SK-N-SH (cell line): ENCODE results near the gene SVBP. TPM values are rescaled to one million over a fixed set of nuclear protein-coding genes. Genes with fewer than 3 reads are reported as not detected.

Source experiments
- CTCF ChIA-PET: fragments of 300-600, 350-600 bp; formaldehyde crosslinking; extraction: SDS; loops from one replicate; lab custom pipeline; 2021; lab: Yijun Ruan, JAX
- POLR2A ChIA-PET: fragments of 350-600 bp; sonication (Branson Sonifier 250); formaldehyde crosslinking; extraction: SDS; loops from one replicate; lab custom pipeline; 2020; ENCODE audit warnings: antibody characterized with exemption, inconsistent platforms; lab: Yijun Ruan, JAX
- DNase-seq: peaks from one replicate; pipeline ENCODE4 v3.0.0; 2012
- H2AFZ ChIP-seq: fragments of 200-600 bp; sonication (generic); 2 replicates; pipeline ENCODE4 v1.8.1; 2016; ENCODE audit warnings: antibody characterized with exemption, mild to moderate bottlenecking, low read depth
- H3F3A ChIP-seq: fragments of 200-600 bp; sonication (generic); replicated peaks from 2 replicates; pipeline ENCODE3; 2016; ENCODE audit warnings: antibody characterized with exemption, mild to moderate bottlenecking; ENCODE audit not compliant: insufficient read depth
- H3K27ac ChIP-seq, 2 experiments: fragments of 200-500 bp in 1 of 2; fragments of 200-600 bp in 1 of 2; sonication (Bioruptor generic) in 1 of 2; sonication (generic), shearing (Covaris generic) in 1 of 2; 2 replicates each; pipeline versions ENCODE4 v1.5.1 to v1.6.1; 2014 to 2016; ENCODE audit warnings: low read depth in 2 of 2, inconsistent platforms in 1 of 2, low read length in 1 of 2, mild to moderate bottlenecking in 1 of 2, mixed read lengths in 1 of 2
- H3K27me3 ChIP-seq: fragments of 200-600 bp; sonication (generic), shearing (Covaris generic); 2 replicates; pipeline ENCODE4 v1.6.1; 2016; ENCODE audit warnings: mixed run types; ENCODE audit not compliant: insufficient read depth
- H3K36me3 ChIP-seq, 2 experiments: fragments of 200-500 bp in 1 of 2; fragments of 200-600 bp in 1 of 2; sonication (Bioruptor generic) in 1 of 2; sonication (generic) in 1 of 2; replicated peaks in 1 of 2; 2 replicates each; pipeline versions ENCODE3 to v1.5.1; 2014 to 2016; ENCODE audit warnings: low read length in 1 of 2, mild to moderate bottlenecking in 1 of 2; ENCODE audit not compliant: insufficient read depth in 2 of 2, control insufficient read depth in 1 of 2
- H3K4me1 ChIP-seq, 2 experiments: fragments of 200-500 bp in 1 of 2; fragments of 200-600 bp in 1 of 2; sonication (Bioruptor generic) in 1 of 2; sonication (generic), shearing (Covaris generic) in 1 of 2; 2 replicates each; pipeline versions ENCODE4 v1.5.1 to v1.6.1; 2014 to 2016; ENCODE audit warnings: low read depth in 1 of 2, low read length in 1 of 2, mixed run types in 1 of 2; ENCODE audit not compliant: insufficient read depth in 2 of 2, control insufficient read depth in 1 of 2
- H3K4me2 ChIP-seq: fragments of 200-600 bp; sonication (generic), shearing (Covaris generic); 2 replicates; pipeline ENCODE4 v1.6.1; 2017; ENCODE audit warnings: mixed run types
- H3K4me3 ChIP-seq, 2 experiments: fragments of 200-500 bp in 1 of 2; fragments of 200-600 bp in 1 of 2; sonication (Bioruptor generic) in 1 of 2; sonication (generic), shearing (Covaris generic) in 1 of 2; 2 replicates each; pipeline versions ENCODE4 v1.5.1 to v1.8.1; 2014 to 2016; ENCODE audit warnings: low read depth in 2 of 2, inconsistent platforms in 1 of 2, low read length in 1 of 2, mild to moderate bottlenecking in 1 of 2, mixed read lengths in 1 of 2, moderate library complexity in 1 of 2
- H3K79me2 ChIP-seq: fragments of 200-600 bp; sonication (generic); 2 replicates; pipeline ENCODE4 v1.8.1; 2017; ENCODE audit warnings: mild to moderate bottlenecking; ENCODE audit not compliant: insufficient read depth
- H3K9ac ChIP-seq: fragments of 200-600 bp; sonication (generic); 2 replicates; pipeline ENCODE4 v1.6.1; 2017; ENCODE audit warnings: mixed run types
- H3K9me2 ChIP-seq: fragments of 200-600 bp; sonication (generic); 2 replicates; pipeline ENCODE4 v1.6.1; 2017; ENCODE audit warnings: mixed run types
- H3K9me3 ChIP-seq: fragments of 200-600 bp; sonication (generic); 2 replicates; pipeline ENCODE4 v1.6.1; 2017; ENCODE audit warnings: mixed run types, mild to moderate bottlenecking, moderate library complexity
- H4K20me1 ChIP-seq: fragments of 200-600 bp; sonication (generic); 2 replicates; pipeline ENCODE4 v1.6.1; 2017; ENCODE audit warnings: mild to moderate bottlenecking, mixed run types; ENCODE audit not compliant: insufficient read depth
- CTCF ChIP-seq: fragments of 200-600 bp; sonication (generic); IDR thresholded peaks from 2 replicates; pipeline ENCODE4 v1.6.1; 2017; ENCODE audit warnings: antibody characterized with exemption, mild to moderate bottlenecking, moderate library complexity
- ELF1 ChIP-seq: IDR thresholded peaks from 2 replicates; pipeline ENCODE4 v1.4.0; 2012
- EP300 ChIP-seq, 2 experiments: IDR thresholded peaks; 2 replicates each; pipeline versions ENCODE4 v1.4.0 to v1.6.1; 2012; ENCODE audit warnings: borderline replicate concordance in 1 of 2, low read depth in 1 of 2, low read length in 1 of 2
- FOXJ3 ChIP-seq: sonication (generic); formaldehyde crosslinking; IDR thresholded peaks from 2 replicates; pipeline ENCODE4 v1.5.1; 2020; ENCODE audit warnings: mild to moderate bottlenecking, missing genetic modification reagents
- FOXM1 ChIP-seq: IDR thresholded peaks from 2 replicates; pipeline ENCODE4 v1.4.0; 2012; ENCODE audit warnings: low read depth, mild to moderate bottlenecking
- GABPA ChIP-seq: IDR thresholded peaks from 2 replicates; pipeline ENCODE4 v1.4.0; 2012; ENCODE audit warnings: low read depth, mild to moderate bottlenecking
- GATA2 ChIP-seq: sonication (generic); formaldehyde crosslinking; IDR thresholded peaks from 2 replicates; pipeline ENCODE4 v1.5.0; 2020; ENCODE audit warnings: mild to moderate bottlenecking, missing genetic modification reagents
- MEF2A ChIP-seq: IDR thresholded peaks from 2 replicates; pipeline ENCODE4 v1.4.0; 2012; ENCODE audit warnings: low read depth, borderline replicate concordance
- MXI1 ChIP-seq: IDR thresholded peaks from 2 replicates; pipeline ENCODE4 v1.6.1; 2012; ENCODE audit warnings: mild to moderate bottlenecking, low read depth, low read length, improper control_type of control experiment
- NRF1 ChIP-seq: IDR thresholded peaks from 2 replicates; pipeline ENCODE4 v1.6.1; 2012; ENCODE audit warnings: low read depth, mild to moderate bottlenecking, low read length
- POLR2AphosphoS5 ChIP-seq: IDR thresholded peaks from 2 replicates; pipeline ENCODE4 v1.6.1; 2012; ENCODE audit warnings: low read depth, low read length
- RFX5 ChIP-seq: IDR thresholded peaks from 2 replicates; pipeline ENCODE4 v1.6.1; 2012; ENCODE audit warnings: mild to moderate bottlenecking, improper control_type of control experiment, low read length
- RXRA ChIP-seq: IDR thresholded peaks from 2 replicates; pipeline ENCODE4 v1.4.0; 2012; ENCODE audit warnings: low read depth, mild to moderate bottlenecking, borderline replicate concordance
- SMC3 ChIP-seq: IDR thresholded peaks from 2 replicates; pipeline ENCODE4 v1.6.1; 2012; ENCODE audit warnings: low read depth, low read length, improper control_type of control experiment
- TCF12 ChIP-seq: IDR thresholded peaks from 2 replicates; pipeline ENCODE4 v1.4.0; 2012
- TEAD4 ChIP-seq: IDR thresholded peaks from 2 replicates; pipeline ENCODE4 v1.4.0; 2012; ENCODE audit warnings: mild to moderate bottlenecking, borderline replicate concordance; ENCODE audit not compliant: insufficient read depth
- USF1 ChIP-seq: IDR thresholded peaks from 2 replicates; pipeline ENCODE4 v1.4.0; 2012; ENCODE audit warnings: low read depth, borderline replicate concordance
- USF2 ChIP-seq: fragments of 150-350 bp; IDR thresholded peaks from 2 replicates; pipeline ENCODE4 v1.6.1; 2017; ENCODE audit warnings: antibody characterized with exemption, low read length, low read depth, borderline replicate concordance
- WGBS: methylation state at CpG from one replicate; pipeline ENCODE4 v1.1.6; 2017; ENCODE audit warnings: low lambda C conversion rate; 5-methylcytosine and 5-hydroxymethylcytosine counted together
- polyA plus RNA-seq, 3 experiments: library from polyadenylated mRNA; depleted of rRNA; stranded (reverse); fragments of >200 nt; gene quantifications; 2 replicates each; pipeline ENCODE4 v1.2.3, GENCODE V29; 2012
- TF ChIP-seq, protein P1 (sequence below): IDR thresholded peaks from 2 replicates; pipeline ENCODE4 v1.6.1; 2012; ENCODE audit warnings: mild to moderate bottlenecking, low read depth, low read length, moderate library complexity

SVBP gene
- polyA plus RNA-seq, 1 of the 3 experiments (the other 2 are of a cell fraction): 18.6 TPM

- CTCF ChIA-PET: interaction anchor here (0.7 to 3.3 kb wide), 15 partner anchors 9 to 1340 kb away, joined by 3 to 16 read pairs (median 4); no protein-coding TSS in a partner anchor
- POLR2A ChIA-PET: interaction anchor here (1.1 to 3.3 kb wide), 6 partner anchors 11 to 165 kb away, joined by 3 to 26 read pairs (median 4); partner anchors contain the start of genes ERMAP, SVBP and YBX1
Observed at GRCh38 chr1:42847111-42847595, 30.0 kb upstream of the SVBP start.

More at GRCh38 chr1:42847111-42847595, 30.0 kb upstream of the SVBP start:
- H3K36me3 ChIP-seq: peaks cover 13 to 32% of the 10 kb centered on the region in 2 experiments
- H3F3A ChIP-seq: no peaks in the 10 kb centered on the region
- H3K27me3 ChIP-seq: no peaks in the 10 kb centered on the region
- H3K27ac ChIP-seq: no peak overlapping the region; a peak in 1 of 4 replicates
- no peaks in the 10 kb centered on the region for H3K9me3 ChIP-seq
- peaks cover 0 to 11% of the 10 kb centered on the region in 2 experiments; a peak in 2 of 4 replicates for H3K4me1 ChIP-seq
- peak overlapping the region; percentile 78 for H3K9ac ChIP-seq
- DNase-seq: no peak
- TF ChIP-seq RXRA: no peak
- TF ChIP-seq SMC3: no peak
- no peak for TF ChIP-seq POLR2AphosphoS5
- TF ChIP-seq USF2: no peak
- no peak for TF ChIP-seq TEAD4
- no peak for TF ChIP-seq CTCF
- no peak for TF ChIP-seq RFX5
- TF ChIP-seq NRF1: no peak
- TF ChIP-seq ELF1: no peak
- no peak for TF ChIP-seq TCF12
- no peak for TF ChIP-seq FOXM1
- TF ChIP-seq MXI1: no peak
- no peak for TF ChIP-seq EP300 (IDR thresholded peaks at IDR 0.05; ENCODE audit: borderline replicate concordance in 1 of 2, low read depth in 1 of 2, low read length in 1 of 2)
- no peak for TF ChIP-seq MEF2A
- TF ChIP-seq FOXJ3 (CRISPR knock-in tag): no peak
- no peak for TF ChIP-seq USF1
- no peak for TF ChIP-seq GABPA
- TF ChIP-seq, protein P1, sequence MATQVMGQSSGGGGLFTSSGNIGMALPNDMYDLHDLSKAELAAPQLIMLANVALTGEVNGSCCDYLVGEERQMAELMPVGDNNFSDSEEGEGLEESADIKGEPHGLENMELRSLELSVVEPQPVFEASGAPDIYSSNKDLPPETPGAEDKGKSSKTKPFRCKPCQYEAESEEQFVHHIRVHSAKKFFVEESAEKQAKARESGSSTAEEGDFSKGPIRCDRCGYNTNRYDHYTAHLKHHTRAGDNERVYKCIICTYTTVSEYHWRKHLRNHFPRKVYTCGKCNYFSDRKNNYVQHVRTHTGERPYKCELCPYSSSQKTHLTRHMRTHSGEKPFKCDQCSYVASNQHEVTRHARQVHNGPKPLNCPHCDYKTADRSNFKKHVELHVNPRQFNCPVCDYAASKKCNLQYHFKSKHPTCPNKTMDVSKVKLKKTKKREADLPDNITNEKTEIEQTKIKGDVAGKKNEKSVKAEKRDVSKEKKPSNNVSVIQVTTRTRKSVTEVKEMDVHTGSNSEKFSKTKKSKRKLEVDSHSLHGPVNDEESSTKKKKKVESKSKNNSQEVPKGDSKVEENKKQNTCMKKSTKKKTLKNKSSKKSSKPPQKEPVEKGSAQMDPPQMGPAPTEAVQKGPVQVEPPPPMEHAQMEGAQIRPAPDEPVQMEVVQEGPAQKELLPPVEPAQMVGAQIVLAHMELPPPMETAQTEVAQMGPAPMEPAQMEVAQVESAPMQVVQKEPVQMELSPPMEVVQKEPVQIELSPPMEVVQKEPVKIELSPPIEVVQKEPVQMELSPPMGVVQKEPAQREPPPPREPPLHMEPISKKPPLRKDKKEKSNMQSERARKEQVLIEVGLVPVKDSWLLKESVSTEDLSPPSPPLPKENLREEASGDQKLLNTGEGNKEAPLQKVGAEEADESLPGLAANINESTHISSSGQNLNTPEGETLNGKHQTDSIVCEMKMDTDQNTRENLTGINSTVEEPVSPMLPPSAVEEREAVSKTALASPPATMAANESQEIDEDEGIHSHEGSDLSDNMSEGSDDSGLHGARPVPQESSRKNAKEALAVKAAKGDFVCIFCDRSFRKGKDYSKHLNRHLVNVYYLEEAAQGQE: no peak
- TF ChIP-seq GATA2 (CRISPR knock-in tag): no peak
- TF ChIP-seq, all 33 proteins: peak for 0
- Histone ChIP-seq H3K79me2 (peaks cover 26% of the 10 kb centered on the region; the same call in 1 of the 2 replicates), H4K20me1 (no peaks in the 10 kb centered on the region), H2AFZ (peak overlapping the region; percentile 67; the same call in 1 of the 2 replicates), H3K9me2 (no peaks in the 10 kb centered on the region), H3K4me3 (peak overlapping the region; percentile 64 to 73), H3K4me2 (peak overlapping the region; percentile 77)
- 11% methylated on average over 6 of the region's 6 CpGs for WGBS
